IMR-90 (cell line): Measurements from ENCODE around the gene EML6. TPM values are rescaled to one million over a fixed set of nuclear protein-coding genes. Genes with fewer than 3 reads are reported as not detected.

Source experiments
- ATAC-seq: fragments of 200-7000 bp; cut with Tn5 transposase; 2 replicates; pipeline ENCODE4 v1.9.1; 2020; ENCODE audit warnings: low read depth, mild to moderate bottlenecking, moderate library complexity
- BruUV-seq: library from RNA; stranded (reverse); fragments of 400-500 nt; replicated peaks from 2 replicates; lab custom pipeline; 2021; lab: Mats Ljungman, UMichigan
- CTCF ChIA-PET: fragments of 300-600 bp; formaldehyde crosslinking; extraction: SDS; loops from one replicate; lab custom pipeline; 2021; ENCODE audit warnings: antibody characterized with exemption; lab: Yijun Ruan, JAX
- POLR2A ChIA-PET: fragments of 300-600 bp; sonication (Branson Sonifier 250); formaldehyde crosslinking; loops from one replicate; lab custom pipeline; 2022; ENCODE audit warnings: antibody characterized with exemption; ENCODE audit not compliant: unreplicated experiment; lab: Charles Lee
- DNase-seq: peaks from one replicate; pipeline ENCODE4 v3.0.0; 2013
- H2AFZ ChIP-seq: replicated peaks from 2 replicates; pipeline ENCODE3; 2013; ENCODE audit warnings: low read length, mild to moderate bottlenecking; ENCODE audit not compliant: poor library complexity
- H2AK5ac ChIP-seq: 2 replicates; pipeline ENCODE4 v1.6.1; 2013; ENCODE audit warnings: low read depth, low read length, inconsistent platforms
- H2AK9ac ChIP-seq: replicated peaks from 2 replicates; pipeline ENCODE3; 2013; ENCODE audit warnings: mild to moderate bottlenecking, low read depth, low read length, moderate library complexity; ENCODE audit not compliant: poor library complexity
- H2BK120ac ChIP-seq: 2 replicates; pipeline ENCODE4 v1.6.1; 2013; ENCODE audit warnings: low read depth, low read length, inconsistent platforms
- H2BK15ac ChIP-seq: 3 replicates; pipeline ENCODE4 v1.6.1; 2013; ENCODE audit warnings: low read depth, low read length, inconsistent platforms
- H2BK20ac ChIP-seq: 2 replicates; pipeline ENCODE4 v1.6.1; 2013; ENCODE audit warnings: low read depth, mild to moderate bottlenecking, inconsistent platforms, low read length, moderate library complexity
- H2BK5ac ChIP-seq: 2 replicates; pipeline ENCODE4 v1.6.1; 2013; ENCODE audit warnings: mild to moderate bottlenecking, low read depth, low read length, inconsistent platforms; ENCODE audit not compliant: poor library complexity, severe bottlenecking
- H3K14ac ChIP-seq: replicated peaks from 2 replicates; pipeline ENCODE4 v1.6.1; 2013; ENCODE audit warnings: low read depth, low read length, inconsistent platforms
- H3K18ac ChIP-seq: 2 replicates; pipeline ENCODE4 v1.6.1; 2013; ENCODE audit warnings: low read depth, low read length, control low read depth
- H3K23ac ChIP-seq: 2 replicates; pipeline ENCODE4 v1.6.1; 2013; ENCODE audit warnings: low read depth, low read length, inconsistent platforms
- H3K27ac ChIP-seq: 2 replicates; pipeline ENCODE4 v1.5.1; 2013; ENCODE audit warnings: mild to moderate bottlenecking, control low read depth, low read length; ENCODE audit not compliant: insufficient read depth
- H3K27me3 ChIP-seq: 2 replicates; pipeline ENCODE4 v1.6.1; 2013; ENCODE audit warnings: low read length; ENCODE audit not compliant: control insufficient read depth, insufficient read depth
- H3K36me3 ChIP-seq: 2 replicates; pipeline ENCODE4 v1.6.1; 2013; ENCODE audit warnings: low read length, mixed read lengths; ENCODE audit not compliant: control insufficient read depth, insufficient read depth
- H3K4ac ChIP-seq: 2 replicates; pipeline ENCODE4 v1.6.1; 2013; ENCODE audit warnings: low read depth, low read length, inconsistent platforms
- H3K4me1 ChIP-seq: 2 replicates; pipeline ENCODE4 v1.6.1; 2013; ENCODE audit warnings: low read length, mixed read lengths; ENCODE audit not compliant: control insufficient read depth, insufficient read depth
- H3K4me2 ChIP-seq: 2 replicates; pipeline ENCODE4 v1.6.1; 2013; ENCODE audit warnings: low read depth, mild to moderate bottlenecking, control low read depth, low read length, moderate library complexity
- H3K4me3 ChIP-seq: 2 replicates; pipeline ENCODE4 v1.5.1; 2013; ENCODE audit warnings: low read depth, mild to moderate bottlenecking, control low read depth, low read length, moderate library complexity; ENCODE audit not compliant: insufficient read depth
- H3K56ac ChIP-seq: 2 replicates; pipeline ENCODE4 v1.6.1; 2013; ENCODE audit warnings: low read length, inconsistent platforms; ENCODE audit not compliant: insufficient read depth; ENCODE audit errors: extremely low read depth
- H3K79me1 ChIP-seq, 2 experiments: 2 replicates each; pipeline ENCODE4 v1.6.1; 2013; ENCODE audit warnings: low read length in 2 of 2, inconsistent platforms in 1 of 2, low read depth in 1 of 2
- H3K9ac ChIP-seq: 2 replicates; pipeline ENCODE4 v1.6.1; 2013; ENCODE audit warnings: low read depth, low read length, control low read depth
- H3K9me1 ChIP-seq: 2 replicates; pipeline ENCODE4 v1.6.1; 2013; ENCODE audit warnings: low read length, inconsistent platforms; ENCODE audit not compliant: insufficient read depth
- H3K9me3 ChIP-seq: 2 replicates; pipeline ENCODE4 v1.6.1; 2013; ENCODE audit warnings: low read length; ENCODE audit not compliant: control insufficient read depth, insufficient read depth
- H4K20me1 ChIP-seq: 2 replicates; pipeline ENCODE4 v1.6.1; 2013; ENCODE audit warnings: low read length, inconsistent platforms; ENCODE audit not compliant: insufficient read depth
- H4K5ac ChIP-seq: 2 replicates; pipeline ENCODE4 v1.6.1; 2013; ENCODE audit warnings: mild to moderate bottlenecking, low read depth, low read length, control low read depth
- H4K8ac ChIP-seq, 2 experiments: 2 replicates each; pipeline ENCODE4 v1.6.1; 2013; ENCODE audit warnings: low read depth in 2 of 2, low read length in 2 of 2, control low read depth in 1 of 2, inconsistent platforms in 1 of 2
- H4K91ac ChIP-seq: 2 replicates; pipeline ENCODE4 v1.6.1; 2013; ENCODE audit warnings: low read depth, low read length, inconsistent platforms; ENCODE audit not compliant: insufficient read depth
- SMC3 ChIP-seq: fragments of 150-350 bp; IDR thresholded peaks from 2 replicates; pipeline ENCODE4 v1.6.1; 2016; ENCODE audit warnings: low read depth, mild to moderate bottlenecking, antibody characterized with exemption, low read length, moderate library complexity
- WGBS, 2 experiments: methylation state at CpG; one replicate each; pipeline versions ENCODE4 v1.1.5 to v1.1.7; 2013; ENCODE audit warnings: missing lambda C conversion rate in 2 of 2; ENCODE audit not compliant: insufficient read length in 1 of 2; ENCODE audit errors: extremely low coverage in 2 of 2; 5-methylcytosine and 5-hydroxymethylcytosine counted together
- dilution Hi-C: fragments of 300-500 bp; cut with HindIII; formaldehyde crosslinking; loops from one replicate; pipeline ENCODE4 v1.14.3; 2018; ENCODE audit warnings: low sequenced_read_pairs; ENCODE audit not compliant: unreplicated experiment
- in situ Hi-C: fragments of 300-500 bp; cut with MboI; formaldehyde crosslinking; loops from 3 replicates; pipeline ENCODE4 v1.14.3; 2019; ENCODE audit warnings: low sequenced_read_pairs, inconsistent platforms, mixed read lengths
- intact Hi-C: fragments of 100-400 bp; cut with micrococcal nuclease; formaldehyde crosslinking; loops from 2 replicates; pipeline ENCODE4 v1.10.0; 2022
- polyA plus RNA-seq, 3 experiments: library from polyadenylated mRNA; depleted of rRNA; stranded (reverse); fragments of >200 nt; gene quantifications; 2 replicates each; pipeline ENCODE4 v1.2.3, GENCODE V29; 2012; ENCODE audit warnings: low replicate concordance in 1 of 3
- total RNA-seq: library from RNA; depleted of rRNA; stranded (reverse); fragments of >200 nt; gene quantifications from 2 replicates; pipeline ENCODE4 v1.2.3, GENCODE V29; 2012

EML6 gene
- total and polyA plus RNA-seq, 2 of the 4 experiments (the other 2 are of a cell fraction) = 0.18 to 0.19 TPM

DNA sequence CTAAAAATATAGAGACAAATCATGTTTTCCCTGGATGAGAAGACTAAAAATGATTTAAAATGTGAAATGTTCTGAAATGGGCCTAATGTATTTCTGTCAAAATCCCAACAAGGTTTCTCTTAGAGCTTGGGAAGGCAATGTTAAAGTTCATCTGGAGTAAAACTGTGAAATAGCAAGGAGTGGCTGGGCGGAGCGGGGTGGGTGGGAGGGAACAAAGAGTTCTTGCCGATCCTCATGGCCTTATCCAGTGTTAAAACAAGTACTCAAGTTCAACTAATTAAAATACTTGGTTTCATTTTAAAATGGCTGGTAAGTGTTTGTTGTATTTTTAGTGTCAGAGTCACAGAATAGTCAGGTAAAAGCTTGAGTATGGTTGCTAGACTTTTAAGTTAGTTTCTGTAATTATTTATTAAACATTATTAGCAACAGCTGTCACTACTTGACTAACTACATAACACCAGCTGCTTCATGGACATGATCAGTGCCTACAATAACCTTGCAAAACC, 239.5 kb downstream of the EML6 start:
- in situ Hi-C loops = no loop called here
- CTCF ChIA-PET = interaction anchor here (0.8 kb wide), 1 partner anchor 63 kb away, joined by 4 read pairs; no protein-coding TSS in a partner anchor
- Histone ChIP-seq H2BK5ac (no peak overlapping the region), H3K9ac (no peak overlapping the region), H3K14ac (no peak overlapping the region), H4K5ac (no peak overlapping the region), H3K18ac (no peak overlapping the region), H3K4ac (no peak overlapping the region), H2AFZ (no peak overlapping the region), H3K79me1 (peaks cover 7 to 34% of the 10 kb centered on the region in 2 experiments), H3K27me3 (no peaks in the 10 kb centered on the region), H3K56ac (no peak overlapping the region), H3K4me1 (no peaks in the 10 kb centered on the region), H2BK15ac (no peak overlapping the region), H3K36me3 (peaks cover 4% of the 10 kb centered on the region), H3K27ac (no peak overlapping the region), H3K23ac (no peak overlapping the region), H2BK120ac (no peak overlapping the region), H4K91ac (no peak overlapping the region), H2AK9ac (no peak overlapping the region), H3K4me2 (no peak overlapping the region), H2AK5ac (no peak overlapping the region), H4K20me1 (peaks cover 21% of the 10 kb centered on the region), H3K9me1 (peaks cover 18% of the 10 kb centered on the region), H4K8ac (no peak overlapping the region), H3K9me3 (no peaks in the 10 kb centered on the region), H2BK20ac (no peak overlapping the region), H3K4me3 (no peak overlapping the region)
- WGBS, 2 experiments = no CpG with 5 or more reads among the region's 3 CpGs
- no peak for TF ChIP-seq SMC3
- dilution Hi-C loops = no loop called here
- DNase-seq (no peak), ATAC-seq (no peak)
- POLR2A ChIA-PET = no interaction called here
- no TSS peak for BruUV-seq
- intact Hi-C loops = no loop called here
